ENCODE measurements around the gene PEMT. TPM values are rescaled to one million over a fixed set of nuclear protein-coding genes. Genes with fewer than 3 reads are reported as not detected.
A peak's percentile ranks its signal among the peaks of the same experiment; 100 is the strongest.

PEMT gene
- total and polyA plus RNA-seq, 7 donors = 5.3 to 21.9 (median 13.5) TPM

DNA sequence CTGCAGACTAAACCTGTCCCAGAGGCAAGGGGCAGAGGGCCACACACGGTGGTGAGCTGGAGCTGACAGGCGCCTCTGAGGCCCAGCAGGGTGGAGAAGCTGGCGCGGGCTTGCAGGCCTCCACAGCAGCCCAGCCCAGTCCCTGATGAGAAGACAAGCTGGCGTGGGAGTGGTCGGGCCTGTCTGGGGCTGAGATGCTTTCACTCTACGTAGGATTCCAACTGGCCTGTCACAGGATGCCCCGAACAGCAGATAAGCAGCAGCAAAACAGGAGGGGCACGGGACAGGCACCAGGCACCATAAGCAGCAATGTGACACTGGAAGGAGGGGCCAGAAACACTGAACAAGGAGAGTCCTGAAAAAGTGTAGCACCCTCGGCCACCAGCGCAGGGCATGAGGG is 40.1 kb downstream of the PEMT start:
- H3K9me3 ChIP-seq = no peaks in the 10 kb centered on the region
- H3K4me1 ChIP-seq = peaks cover 0 to 13% (median 6%) of the 10 kb centered on the region in 4 donors
- TF ChIP-seq POLR2A (IDR thresholded peaks at IDR 0.05) (no peak), EP300 (IDR thresholded peaks at IDR 0.05) (no peak), POLR2AphosphoS5 (IDR thresholded peaks at IDR 0.05) (no peak)
- TF ChIP-seq, protein P1, sequence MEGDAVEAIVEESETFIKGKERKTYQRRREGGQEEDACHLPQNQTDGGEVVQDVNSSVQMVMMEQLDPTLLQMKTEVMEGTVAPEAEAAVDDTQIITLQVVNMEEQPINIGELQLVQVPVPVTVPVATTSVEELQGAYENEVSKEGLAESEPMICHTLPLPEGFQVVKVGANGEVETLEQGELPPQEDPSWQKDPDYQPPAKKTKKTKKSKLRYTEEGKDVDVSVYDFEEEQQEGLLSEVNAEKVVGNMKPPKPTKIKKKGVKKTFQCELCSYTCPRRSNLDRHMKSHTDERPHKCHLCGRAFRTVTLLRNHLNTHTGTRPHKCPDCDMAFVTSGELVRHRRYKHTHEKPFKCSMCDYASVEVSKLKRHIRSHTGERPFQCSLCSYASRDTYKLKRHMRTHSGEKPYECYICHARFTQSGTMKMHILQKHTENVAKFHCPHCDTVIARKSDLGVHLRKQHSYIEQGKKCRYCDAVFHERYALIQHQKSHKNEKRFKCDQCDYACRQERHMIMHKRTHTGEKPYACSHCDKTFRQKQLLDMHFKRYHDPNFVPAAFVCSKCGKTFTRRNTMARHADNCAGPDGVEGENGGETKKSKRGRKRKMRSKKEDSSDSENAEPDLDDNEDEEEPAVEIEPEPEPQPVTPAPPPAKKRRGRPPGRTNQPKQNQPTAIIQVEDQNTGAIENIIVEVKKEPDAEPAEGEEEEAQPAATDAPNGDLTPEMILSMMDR (IDR thresholded peaks at IDR 0.05) = no peak
- no peak overlapping the region for H3K27ac ChIP-seq
- H3K36me3 ChIP-seq = no peaks in the 10 kb centered on the region
- WGBS, 2 donors = 56 to 71% methylated on average over 11 of the region's 11 CpGs
- H3K27me3 ChIP-seq = no peaks in the 10 kb centered on the region
- intact Hi-C loops (cut with DNase I) = no loop called here
- no peak for DNase-seq
- no peak overlapping the region for H3K4me3 ChIP-seq

DNA sequence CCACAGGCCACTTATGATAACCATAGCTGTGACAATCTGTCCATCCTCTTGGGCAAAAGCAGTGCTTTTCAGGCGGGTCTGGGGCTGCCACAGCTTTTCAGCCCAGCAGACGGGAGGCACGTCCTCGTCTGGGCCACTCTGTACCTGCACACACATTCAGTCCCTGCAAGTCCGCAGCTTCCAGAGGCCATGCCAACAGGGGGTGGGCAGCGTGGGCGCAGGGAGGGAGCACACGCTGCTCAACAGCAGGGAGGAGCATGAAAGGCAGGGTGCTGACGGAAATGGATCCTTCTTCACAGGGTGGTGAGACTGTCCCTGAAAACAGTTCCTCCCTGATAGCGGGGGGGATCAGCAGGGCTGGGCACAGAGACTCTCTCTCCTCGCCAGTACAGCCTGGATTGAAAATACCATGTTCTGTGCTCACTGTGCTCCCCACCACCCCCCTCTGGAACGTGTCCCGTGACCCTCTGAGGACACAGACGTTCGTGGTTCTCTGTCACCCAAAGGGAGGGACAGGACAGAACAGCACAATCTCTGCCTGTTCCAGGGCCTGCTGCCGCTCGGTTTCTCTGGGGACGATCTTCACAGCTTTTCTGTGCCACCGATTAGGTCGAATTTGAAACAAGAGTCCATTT is 41.7 kb downstream of the PEMT start:
- no peak for TF ChIP-seq EP300 (IDR thresholded peaks at IDR 0.05)
- no peak for TF ChIP-seq POLR2AphosphoS5 (IDR thresholded peaks at IDR 0.05)
- TF ChIP-seq POLR2A (IDR thresholded peaks at IDR 0.05) = no peak
- TF ChIP-seq, protein P1 (IDR thresholded peaks at IDR 0.05) = no peak
- Histone ChIP-seq H3K4me3 (no peak overlapping the region), H3K9me3 (no peaks in the 10 kb centered on the region), H3K36me3 (no peaks in the 10 kb centered on the region), H3K27me3 (no peaks in the 10 kb centered on the region), H3K4me1 (peaks cover 0 to 13% (median 6%) of the 10 kb centered on the region in 4 donors), H3K27ac (no peak overlapping the region)
- intact Hi-C loops (cut with DNase I) = no loop called here
- 94 to 95% methylated on average over 20 of the region's 20 CpGs for WGBS, 2 donors
- DNase-seq = no peak

DNA sequence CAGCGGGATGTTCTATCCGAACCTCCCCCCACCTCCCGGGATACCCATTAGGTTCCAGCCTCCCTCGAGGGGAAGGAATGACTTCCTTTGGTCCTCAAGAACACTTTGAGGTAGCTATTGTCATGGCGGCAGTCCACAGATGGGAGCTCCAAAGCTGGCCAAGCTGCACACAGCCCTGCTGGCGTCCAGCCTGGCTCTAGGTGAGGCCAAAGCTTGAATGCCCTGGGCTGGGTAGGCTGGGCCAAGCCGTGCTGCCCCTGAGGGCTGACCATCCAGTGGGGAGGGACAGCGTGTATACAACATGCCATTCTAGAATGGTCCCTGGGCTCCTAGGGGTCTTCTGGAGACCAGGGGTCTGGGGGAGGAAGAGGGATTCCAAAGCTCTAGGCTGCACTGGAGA is 43.5 kb downstream of the PEMT start:
- 92 to 94% methylated on average over 8 of the region's 8 CpGs for WGBS, 2 donors
- TF ChIP-seq, protein P1 (IDR thresholded peaks at IDR 0.05) = no peak
- TF ChIP-seq POLR2AphosphoS5 (IDR thresholded peaks at IDR 0.05) (no peak), EP300 (IDR thresholded peaks at IDR 0.05) (no peak), POLR2A (IDR thresholded peaks at IDR 0.05) (no peak)
- Histone ChIP-seq H3K27ac (no peak overlapping the region), H3K9me3 (no peaks in the 10 kb centered on the region), H3K36me3 (no peaks in the 10 kb centered on the region), H3K4me1 (peaks cover 0 to 13% (median 6%) of the 10 kb centered on the region in 4 donors), H3K27me3 (no peaks in the 10 kb centered on the region), H3K4me3 (no peak overlapping the region)
- DNase-seq = no peak
- intact Hi-C loops (cut with DNase I) = no loop called here

DNA sequence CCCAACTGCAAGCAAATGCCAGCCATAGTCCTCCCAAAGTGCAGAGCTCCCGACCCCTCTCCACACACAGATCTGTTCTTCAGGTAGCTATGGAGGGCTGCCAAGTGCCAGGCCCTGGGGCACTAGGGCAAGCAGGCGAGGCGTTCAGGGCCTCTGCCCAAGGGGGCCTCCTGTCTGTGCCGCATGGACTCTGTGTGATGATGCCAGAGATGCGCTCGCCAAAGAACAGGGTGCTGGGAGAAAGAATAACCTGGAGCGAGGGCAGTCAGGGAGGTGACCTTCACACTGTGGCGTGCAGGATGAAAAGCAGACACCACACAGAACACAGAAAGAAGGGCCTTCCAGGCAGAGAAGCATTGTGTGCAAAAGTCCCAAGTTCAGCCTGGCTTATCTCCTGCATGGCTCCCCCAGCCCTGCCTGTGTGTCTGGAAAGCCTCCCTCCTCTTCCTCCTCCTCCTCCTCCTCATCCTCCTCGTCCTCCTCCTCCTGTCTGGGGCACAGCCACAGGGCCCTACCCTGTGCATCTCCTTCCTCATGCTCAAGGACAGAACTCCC is 44.2 kb downstream of the PEMT start:
- Histone ChIP-seq H3K36me3 (no peaks in the 10 kb centered on the region), H3K4me1 (peaks cover 0 to 13% (median 6%) of the 10 kb centered on the region in 4 donors), H3K27ac (peak overlapping the region in 1 of 4 donors; percentile 31), H3K4me3 (no peak overlapping the region), H3K9me3 (no peaks in the 10 kb centered on the region), H3K27me3 (no peaks in the 10 kb centered on the region)
- 83 to 90% methylated on average over 9 of the region's 9 CpGs for WGBS, 2 donors
- TF ChIP-seq, protein P1 (IDR thresholded peaks at IDR 0.05) = no peak
- TF ChIP-seq POLR2AphosphoS5 (IDR thresholded peaks at IDR 0.05) = peak in 1 of 4 donors; percentile 11
- intact Hi-C loops (cut with DNase I) = no loop called here
- no peak for DNase-seq

All from sigmoid colon (tissue), 7 donors.